ENCODE results near the gene CLTB. TPM values are rescaled to one million over a fixed set of nuclear protein-coding genes. Genes with fewer than 3 reads are reported as not detected.

Gene CLTB
- polyA plus RNA-seq, 1 experiment, result 141 TPM

- CTCF ChIA-PET, result no interaction called here
- no peak for TF ChIP-seq CTCF (IDR thresholded peaks at IDR 0.05; ENCODE audit: insufficient read depth, low read depth, low read length)
- no peak for DNase-seq (ENCODE audit: low read depth)
- peaks cover 24% of the 10 kb centered on the region for H3K36me3 ChIP-seq (ENCODE audit: control insufficient read depth, insufficient read depth, low read length)
- POLR2A ChIA-PET, result no interaction called here
- no peaks in the 10 kb centered on the region for H3K27me3 ChIP-seq (ENCODE audit: control insufficient read depth, insufficient read depth, low read length)
- no peak overlapping the region for H3K4me3 ChIP-seq (ENCODE audit: low read depth, low read length)
Observed at GRCh38 chr5:176396330-176396729, 20.0 kb downstream of the CLTB start.

- Histone ChIP-seq H3K27me3 (ENCODE audit: control insufficient read depth, insufficient read depth, low read length) (no peaks in the 10 kb centered on the region), H3K36me3 (ENCODE audit: control insufficient read depth, insufficient read depth, low read length) (peaks cover 27% of the 10 kb centered on the region), H3K4me3 (ENCODE audit: low read depth, low read length) (no peak overlapping the region)
- DNase-seq (ENCODE audit: low read depth), result no peak
- TF ChIP-seq CTCF (IDR thresholded peaks at IDR 0.05; ENCODE audit: insufficient read depth, low read depth, low read length), result no peak
- POLR2A ChIA-PET, result interaction anchor here (0.6 kb wide), 1 partner anchor 601 kb away, joined by 6 read pairs; no protein-coding TSS in a partner anchor
- CTCF ChIA-PET, result interaction anchor here (0.7 kb wide), 1 partner anchor 35 kb away, joined by 3 read pairs; no protein-coding TSS in a partner anchor
Observed at GRCh38 chr5:176394881-176395675, 21.3 kb downstream of the CLTB start.

GRCh38 chr5:176394096-176394495 is 22.2 kb downstream of the CLTB start:
- no peaks in the 10 kb centered on the region for H3K27me3 ChIP-seq (ENCODE audit: control insufficient read depth, insufficient read depth, low read length)
- no peak for DNase-seq (ENCODE audit: low read depth)
- ChIA-PET CTCF (no interaction called here), POLR2A (no interaction called here)
- H3K4me3 ChIP-seq (ENCODE audit: low read depth, low read length), result no peak overlapping the region
- H3K36me3 ChIP-seq (ENCODE audit: control insufficient read depth, insufficient read depth, low read length), result peaks cover 27% of the 10 kb centered on the region
- no peak for TF ChIP-seq CTCF (IDR thresholded peaks at IDR 0.05; ENCODE audit: insufficient read depth, low read depth, low read length)

GRCh38 chr5:176392526-176392925 is 23.8 kb downstream of the CLTB start:
- Histone ChIP-seq H3K36me3 (ENCODE audit: control insufficient read depth, insufficient read depth, low read length) (peaks cover 22% of the 10 kb centered on the region), H3K27me3 (ENCODE audit: control insufficient read depth, insufficient read depth, low read length) (no peaks in the 10 kb centered on the region), H3K4me3 (ENCODE audit: low read depth, low read length) (no peak overlapping the region)
- CTCF ChIA-PET, result no interaction called here
- no peak for TF ChIP-seq CTCF (IDR thresholded peaks at IDR 0.05; ENCODE audit: insufficient read depth, low read depth, low read length)
- no peak for DNase-seq (ENCODE audit: low read depth)
- POLR2A ChIA-PET, result no interaction called here

- H3K27me3 ChIP-seq (ENCODE audit: control insufficient read depth, insufficient read depth, low read length), result no peaks in the 10 kb centered on the region
- ChIA-PET CTCF (no interaction called here), POLR2A (no interaction called here)
- no peak overlapping the region for H3K4me3 ChIP-seq (ENCODE audit: low read depth, low read length)
- DNase-seq (ENCODE audit: low read depth), result no peak
- no peak for TF ChIP-seq CTCF (IDR thresholded peaks at IDR 0.05; ENCODE audit: insufficient read depth, low read depth, low read length)
- peaks cover 20% of the 10 kb centered on the region for H3K36me3 ChIP-seq (ENCODE audit: control insufficient read depth, insufficient read depth, low read length)
Observed at GRCh38 chr5:176391999-176392398, 24.3 kb downstream of the CLTB start.

All from BJ (cell line).